H9 (cell line): Measurements from ENCODE around the gene SLC7A5. TPM values are rescaled to one million over a fixed set of nuclear protein-coding genes. Genes with fewer than 3 reads are reported as not detected.

Experiments
- DNase-seq: peaks from one replicate; pipeline ENCODE4 v3.0.0-alpha.2; 2017
- H2AFZ ChIP-seq: one replicate; pipeline ENCODE4 v1.6.1; 2013; ENCODE audit warnings: mild to moderate bottlenecking, low read length, control low read depth, moderate library complexity
- H2AK5ac ChIP-seq: 2 replicates; pipeline ENCODE4 v1.6.1; 2013; ENCODE audit warnings: low read length, control low read depth, mixed read lengths; ENCODE audit not compliant: insufficient read length
- H2BK120ac ChIP-seq: one replicate; pipeline ENCODE4 v1.6.1; 2013; ENCODE audit warnings: low read depth, mild to moderate bottlenecking, low read length, control low read depth, inconsistent platforms; ENCODE audit not compliant: poor library complexity, severe bottlenecking
- H2BK12ac ChIP-seq: 2 replicates; pipeline ENCODE4 v1.6.1; 2013; ENCODE audit warnings: low read length, control low read depth, mixed read lengths, low read depth; ENCODE audit not compliant: insufficient read length
- H2BK15ac ChIP-seq: 2 replicates; pipeline ENCODE4 v1.6.1; 2013; ENCODE audit warnings: low read depth, low read length, control low read depth
- H2BK20ac ChIP-seq: one replicate; pipeline ENCODE4 v1.6.1; 2013; ENCODE audit warnings: low read depth, mild to moderate bottlenecking, low read length, control low read depth, inconsistent platforms; ENCODE audit not compliant: poor library complexity, severe bottlenecking
- H2BK5ac ChIP-seq: 2 replicates; pipeline ENCODE4 v1.6.1; 2013; ENCODE audit warnings: low read length, control low read depth, mixed read lengths; ENCODE audit not compliant: insufficient read length
- H3K14ac ChIP-seq: 2 replicates; pipeline ENCODE4 v1.6.1; 2013; ENCODE audit warnings: low read length, control low read depth; ENCODE audit not compliant: insufficient read depth
- H3K18ac ChIP-seq: 2 replicates; pipeline ENCODE4 v1.6.1; 2013; ENCODE audit warnings: low read depth, mild to moderate bottlenecking, mixed read lengths, low read length, control low read depth; ENCODE audit not compliant: insufficient read length
- H3K23ac ChIP-seq: 2 replicates; pipeline ENCODE4 v1.6.1; 2013; ENCODE audit warnings: low read length, control low read depth, mixed read lengths, low read depth; ENCODE audit not compliant: insufficient read length
- H3K23me2 ChIP-seq: 2 replicates; pipeline ENCODE4 v1.6.1; 2013; ENCODE audit warnings: low read depth, mild to moderate bottlenecking, mixed read lengths, low read length, control low read depth; ENCODE audit not compliant: insufficient read length, poor library complexity, severe bottlenecking
- H3K27ac ChIP-seq: 2 replicates; pipeline ENCODE4 v1.5.1; 2013; ENCODE audit warnings: low read length, control low read depth, mixed read lengths, low read depth; ENCODE audit not compliant: insufficient read length
- H3K27me3 ChIP-seq: 2 replicates; pipeline ENCODE4 v1.6.1; 2013; ENCODE audit warnings: low read length, control low read depth, inconsistent platforms; ENCODE audit not compliant: insufficient read depth
- H3K4ac ChIP-seq: 2 replicates; pipeline ENCODE4 v1.6.1; 2013; ENCODE audit warnings: low read depth, mild to moderate bottlenecking, control low read depth, inconsistent platforms, low read length, moderate library complexity
- H3K4me1 ChIP-seq: 2 replicates; pipeline ENCODE4 v1.6.1; 2013; ENCODE audit warnings: low read length, control low read depth, inconsistent platforms; ENCODE audit not compliant: insufficient read depth
- H3K4me2 ChIP-seq: 2 replicates; pipeline ENCODE4 v1.6.1; 2013; ENCODE audit warnings: low read length, control low read depth, mixed read lengths; ENCODE audit not compliant: insufficient read length, insufficient read depth
- H3K56ac ChIP-seq: 2 replicates; pipeline ENCODE4 v1.6.1; 2013; ENCODE audit warnings: low read depth, mild to moderate bottlenecking, mixed read lengths, low read length, control low read depth; ENCODE audit not compliant: insufficient read length
- H3K79me1 ChIP-seq: 2 replicates; pipeline ENCODE4 v1.6.1; 2013; ENCODE audit warnings: low read depth, mild to moderate bottlenecking, moderate library complexity, low read length, control low read depth, inconsistent platforms; ENCODE audit not compliant: insufficient read depth, poor library complexity, severe bottlenecking
- H3K79me2 ChIP-seq: 2 replicates; pipeline ENCODE4 v1.6.1; 2013; ENCODE audit warnings: low read length, control low read depth, inconsistent platforms; ENCODE audit not compliant: insufficient read depth
- H3K9ac ChIP-seq: 2 replicates; pipeline ENCODE4 v1.6.1; 2013; ENCODE audit warnings: low read length, control low read depth, mixed read lengths; ENCODE audit not compliant: insufficient read length; ENCODE audit errors: extremely low read depth
- H3K9me3 ChIP-seq: one replicate; pipeline ENCODE4 v1.6.1; 2013; ENCODE audit warnings: low read depth, low read length, inconsistent platforms; ENCODE audit not compliant: control insufficient read depth
- H3T11ph ChIP-seq: one replicate; pipeline ENCODE4 v1.6.1; 2013; ENCODE audit warnings: mild to moderate bottlenecking, low read length, control low read depth, inconsistent platforms
- H4K20me1 ChIP-seq: one replicate; pipeline ENCODE4 v1.6.1; 2013; ENCODE audit not compliant: control insufficient read depth, insufficient read length, insufficient read depth
- H4K5ac ChIP-seq: 2 replicates; pipeline ENCODE4 v1.6.1; 2013; ENCODE audit warnings: low read depth, mild to moderate bottlenecking, mixed read lengths, low read length, control low read depth; ENCODE audit not compliant: insufficient read length
- H4K8ac ChIP-seq: replicated peaks from 2 replicates; pipeline ENCODE4 v1.6.1; 2013; ENCODE audit warnings: low read length, control low read depth, mixed read lengths, low read depth; ENCODE audit not compliant: insufficient read length
- H4K91ac ChIP-seq: 2 replicates; pipeline ENCODE4 v1.6.1; 2013; ENCODE audit warnings: low read depth, mild to moderate bottlenecking, moderate library complexity, mixed read lengths, low read length, control low read depth; ENCODE audit not compliant: insufficient read length
- H3K27ac Mint-ChIP-seq, 3 experiments: 2 replicates in 2 of 3; 3 replicates in 1 of 3; pipeline ENCODE4 v1.8.0; 2020 to 2021; ENCODE audit warnings: mixed read lengths in 3 of 3, mild to moderate bottlenecking in 1 of 3, moderate library complexity in 1 of 3
- H3K27me3 Mint-ChIP-seq: 2 replicates; pipeline ENCODE4 v1.8.0; 2021; ENCODE audit warnings: low read depth, mild to moderate bottlenecking, moderate library complexity, mixed read lengths
- H3K36me3 Mint-ChIP-seq, 3 experiments: 2 replicates in 2 of 3; 3 replicates in 1 of 3; pipeline ENCODE4 v1.8.0; 2020 to 2021; ENCODE audit warnings: low read depth in 3 of 3, mixed read lengths in 3 of 3; ENCODE audit not compliant: insufficient read depth in 1 of 3
- H3K4me1 Mint-ChIP-seq, 2 experiments: 2 replicates each; pipeline ENCODE4 v1.8.0; 2020; ENCODE audit warnings: mixed read lengths in 2 of 2
- H3K4me3 Mint-ChIP-seq, 2 experiments: 2 replicates in 1 of 2; 3 replicates in 1 of 2; pipeline ENCODE4 v1.8.0; 2020 to 2021; ENCODE audit warnings: mild to moderate bottlenecking in 2 of 2, mixed read lengths in 2 of 2, moderate library complexity in 1 of 2
- H3K9me3 Mint-ChIP-seq, 2 experiments: 2 replicates in 1 of 2; 3 replicates in 1 of 2; pipeline ENCODE4 v1.8.0; 2020; ENCODE audit warnings: mild to moderate bottlenecking in 2 of 2, mixed read lengths in 2 of 2, moderate library complexity in 1 of 2
- WGBS: extraction: QIAGEN DNeasy Blood & Tissue Kit; methylation state at CpG from one replicate; pipeline ENCODE4 v1.1.7; 2013; ENCODE audit warnings: missing lambda C conversion rate, low lambda C conversion rate, mixed read lengths; ENCODE audit not compliant: insufficient read length; ENCODE audit errors: extremely low coverage; 5-methylcytosine and 5-hydroxymethylcytosine counted together
- total RNA-seq: library from RNA; stranded (reverse); gene quantifications from 2 replicates; pipeline ENCODE4 v1.2.1, GENCODE V29; 2021
- TF ChIP-seq, protein P1 (sequence below): fragments of 200-600 bp; sonication (generic); conservative IDR thresholded peaks from 3 replicates; pipeline ENCODE4 v1.8.0; 2021; ENCODE audit warnings: antibody characterized with exemption, mild to moderate bottlenecking

Gene SLC7A5
- total RNA-seq, 1 experiment from 2014 or later: 217 TPM

DNA sequence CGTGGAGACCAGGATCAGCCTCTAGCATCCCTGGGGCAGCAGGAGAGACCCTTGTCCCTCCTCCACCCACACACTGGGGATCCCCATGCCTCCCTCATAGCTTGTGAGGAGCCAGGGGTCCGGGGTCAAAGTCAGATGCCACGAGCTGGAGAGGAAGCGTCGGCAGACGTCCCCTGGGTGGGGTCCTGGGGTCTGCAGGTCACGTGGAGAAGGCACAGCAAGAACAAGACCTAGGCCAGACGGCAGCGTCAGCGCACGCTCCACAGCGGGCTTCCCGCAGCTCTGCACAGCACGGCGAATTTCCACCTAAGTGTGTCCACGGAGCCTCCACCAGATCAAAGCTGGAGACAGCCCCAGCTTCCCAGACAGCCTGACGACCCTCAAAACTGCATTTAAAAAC is 49.3 kb downstream of the SLC7A5 start:
- Histone ChIP-seq H2AFZ (no peak overlapping the region), H4K20me1 (no peaks in the 10 kb centered on the region), H2BK15ac (no peak overlapping the region), H3K4me1 (peaks cover 4% of the 10 kb centered on the region), H2BK120ac (no peak overlapping the region), H3K79me1 (no peaks in the 10 kb centered on the region), H3K23ac (no peak overlapping the region), H3K27ac (no peak overlapping the region), H3K9ac (no peak overlapping the region), H4K5ac (no peak overlapping the region), H2BK12ac (no peak overlapping the region), H2BK5ac (no peak overlapping the region), H4K8ac (no peak overlapping the region), H2BK20ac (no peak overlapping the region), H2AK5ac (no peak overlapping the region), H3K9me3 (no peaks in the 10 kb centered on the region), H3K79me2 (no peaks in the 10 kb centered on the region), H4K91ac (no peak overlapping the region), H3T11ph (no peak overlapping the region), H3K4ac (no peak overlapping the region), H3K56ac (no peak overlapping the region), H3K27me3 (no peaks in the 10 kb centered on the region), H3K4me2 (no peak overlapping the region), H3K23me2 (no peaks in the 10 kb centered on the region), H3K14ac (no peak overlapping the region), H3K18ac (peak overlapping the region; percentile 34)
- WGBS: no CpG with 5 or more reads among the region's 17 CpGs
- DNase-seq: no peak
- TF ChIP-seq, protein P1, sequence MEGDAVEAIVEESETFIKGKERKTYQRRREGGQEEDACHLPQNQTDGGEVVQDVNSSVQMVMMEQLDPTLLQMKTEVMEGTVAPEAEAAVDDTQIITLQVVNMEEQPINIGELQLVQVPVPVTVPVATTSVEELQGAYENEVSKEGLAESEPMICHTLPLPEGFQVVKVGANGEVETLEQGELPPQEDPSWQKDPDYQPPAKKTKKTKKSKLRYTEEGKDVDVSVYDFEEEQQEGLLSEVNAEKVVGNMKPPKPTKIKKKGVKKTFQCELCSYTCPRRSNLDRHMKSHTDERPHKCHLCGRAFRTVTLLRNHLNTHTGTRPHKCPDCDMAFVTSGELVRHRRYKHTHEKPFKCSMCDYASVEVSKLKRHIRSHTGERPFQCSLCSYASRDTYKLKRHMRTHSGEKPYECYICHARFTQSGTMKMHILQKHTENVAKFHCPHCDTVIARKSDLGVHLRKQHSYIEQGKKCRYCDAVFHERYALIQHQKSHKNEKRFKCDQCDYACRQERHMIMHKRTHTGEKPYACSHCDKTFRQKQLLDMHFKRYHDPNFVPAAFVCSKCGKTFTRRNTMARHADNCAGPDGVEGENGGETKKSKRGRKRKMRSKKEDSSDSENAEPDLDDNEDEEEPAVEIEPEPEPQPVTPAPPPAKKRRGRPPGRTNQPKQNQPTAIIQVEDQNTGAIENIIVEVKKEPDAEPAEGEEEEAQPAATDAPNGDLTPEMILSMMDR: no peak
- Mint-ChIP-seq H3K4me3 (no peak overlapping the region), H3K9me3 (peaks cover 17 to 23% of the 10 kb centered on the region in 2 experiments), H3K36me3 (peaks cover 2 to 17% (median 14%) of the 10 kb centered on the region in 3 experiments; a peak in 6 of 7 replicates), H3K27ac (peak overlapping the region; percentile 18 to 77 (median 52); a peak in 4 of 7 replicates), H3K4me1 (peaks cover 60 to 68% of the 10 kb centered on the region in 2 experiments), H3K27me3 (peaks cover 14% of the 10 kb centered on the region)
